Endothelial cell (in vitro differentiated cells): ENCODE measurements around the gene PHF2. TPM values are rescaled to one million over a fixed set of nuclear protein-coding genes. Genes with fewer than 3 reads are reported as not detected.

Experiments
- DNase-seq: peaks from one replicate; pipeline ENCODE4 v3.0.0; 2021; ENCODE audit warnings: low spot score
- H3K27ac Mint-ChIP-seq: one replicate; pipeline ENCODE4 v1.8.0; 2021; ENCODE audit warnings: mixed read lengths, inconsistent platforms; ENCODE audit not compliant: unreplicated experiment
- H3K27me3 Mint-ChIP-seq: one replicate; pipeline ENCODE4 v1.8.0; 2021; ENCODE audit warnings: mild to moderate bottlenecking, moderate library complexity, mixed read lengths, inconsistent platforms; ENCODE audit not compliant: unreplicated experiment
- H3K36me3 Mint-ChIP-seq: one replicate; pipeline ENCODE4 v1.8.0; 2021; ENCODE audit warnings: mild to moderate bottlenecking, low read depth, mixed read lengths, inconsistent platforms; ENCODE audit not compliant: unreplicated experiment
- H3K4me1 Mint-ChIP-seq: one replicate; pipeline ENCODE4 v1.8.0; 2021; ENCODE audit warnings: mild to moderate bottlenecking, mixed read lengths, inconsistent platforms; ENCODE audit not compliant: unreplicated experiment
- H3K4me3 Mint-ChIP-seq: one replicate; pipeline ENCODE4 v1.8.0; 2021; ENCODE audit warnings: mild to moderate bottlenecking, mixed read lengths, inconsistent platforms; ENCODE audit not compliant: unreplicated experiment
- H3K9me3 Mint-ChIP-seq: one replicate; pipeline ENCODE4 v1.8.0; 2021; ENCODE audit warnings: mixed read lengths, inconsistent platforms; ENCODE audit not compliant: unreplicated experiment
- total RNA-seq: library from RNA; stranded (reverse); fragmentation: NEBNext Ultra II Directional; extraction: Animal tissue kit (Norgen Biotek cat#: 25700); gene quantifications from one replicate; pipeline ENCODE4 v1.2.1, GENCODE V29; 2021; ENCODE audit not compliant: unreplicated experiment
- TF ChIP-seq, protein P1 (sequence below): fragments of 200-600 bp; sonication (generic); IDR thresholded peaks from one replicate; pipeline ENCODE4 v1.5.0; 2021; ENCODE audit warnings: antibody characterized with exemption; ENCODE audit not compliant: unreplicated experiment

The PHF2 gene
- total RNA-seq, 1 donor from 2014 or later = 20.9 TPM

DNA sequence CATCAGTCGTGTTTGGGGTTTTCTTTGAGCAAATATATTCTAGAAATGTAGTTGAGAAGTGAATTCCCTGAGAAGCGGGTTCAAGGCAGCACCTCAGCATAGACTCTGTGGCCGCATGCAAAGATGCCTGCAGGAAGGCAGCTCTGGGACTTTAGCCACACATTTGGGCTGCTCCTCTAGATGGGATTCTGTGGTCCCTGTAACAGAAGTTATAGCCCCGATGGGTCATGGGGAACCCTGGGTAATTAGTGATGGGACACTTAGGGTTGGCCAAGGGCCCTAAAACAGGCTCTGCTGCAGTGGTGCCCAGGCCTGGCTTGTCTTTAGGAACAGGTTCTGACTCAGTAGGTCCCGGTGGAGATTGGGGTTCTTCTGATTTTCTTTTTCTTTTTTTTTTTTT, 36.8 kb downstream of the PHF2 start:
- Mint-ChIP-seq H3K4me1 (peaks cover 4% of the 10 kb centered on the region), H3K36me3 (no peaks in the 10 kb centered on the region), H3K27me3 (no peaks in the 10 kb centered on the region), H3K4me3 (no peak overlapping the region), H3K9me3 (no peaks in the 10 kb centered on the region), H3K27ac (no peak overlapping the region)
- TF ChIP-seq, protein P1, sequence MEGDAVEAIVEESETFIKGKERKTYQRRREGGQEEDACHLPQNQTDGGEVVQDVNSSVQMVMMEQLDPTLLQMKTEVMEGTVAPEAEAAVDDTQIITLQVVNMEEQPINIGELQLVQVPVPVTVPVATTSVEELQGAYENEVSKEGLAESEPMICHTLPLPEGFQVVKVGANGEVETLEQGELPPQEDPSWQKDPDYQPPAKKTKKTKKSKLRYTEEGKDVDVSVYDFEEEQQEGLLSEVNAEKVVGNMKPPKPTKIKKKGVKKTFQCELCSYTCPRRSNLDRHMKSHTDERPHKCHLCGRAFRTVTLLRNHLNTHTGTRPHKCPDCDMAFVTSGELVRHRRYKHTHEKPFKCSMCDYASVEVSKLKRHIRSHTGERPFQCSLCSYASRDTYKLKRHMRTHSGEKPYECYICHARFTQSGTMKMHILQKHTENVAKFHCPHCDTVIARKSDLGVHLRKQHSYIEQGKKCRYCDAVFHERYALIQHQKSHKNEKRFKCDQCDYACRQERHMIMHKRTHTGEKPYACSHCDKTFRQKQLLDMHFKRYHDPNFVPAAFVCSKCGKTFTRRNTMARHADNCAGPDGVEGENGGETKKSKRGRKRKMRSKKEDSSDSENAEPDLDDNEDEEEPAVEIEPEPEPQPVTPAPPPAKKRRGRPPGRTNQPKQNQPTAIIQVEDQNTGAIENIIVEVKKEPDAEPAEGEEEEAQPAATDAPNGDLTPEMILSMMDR = no peak
- DNase-seq = no peak

DNA sequence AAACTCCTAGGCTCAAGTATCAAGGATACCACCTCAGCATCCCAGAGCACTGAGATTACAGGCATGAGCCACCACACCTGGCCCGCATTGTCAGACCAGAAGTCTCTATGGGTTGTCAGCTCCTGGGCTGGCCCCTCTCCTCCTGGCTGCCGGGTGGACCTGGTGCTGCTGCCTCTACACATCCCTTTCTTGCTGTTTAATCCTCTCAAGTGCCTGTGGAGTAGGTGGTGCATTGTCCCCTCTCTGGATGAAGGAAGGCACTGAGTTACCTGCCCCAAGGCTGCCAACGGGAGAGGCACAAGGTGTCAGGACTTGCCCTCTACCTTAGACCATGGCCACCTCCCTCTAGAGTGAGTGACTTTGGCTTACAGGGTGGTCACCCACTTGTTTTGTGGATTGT, 37.4 kb downstream of the PHF2 start:
- Mint-ChIP-seq H3K9me3 (no peaks in the 10 kb centered on the region), H3K27me3 (no peaks in the 10 kb centered on the region), H3K4me1 (peaks cover 4% of the 10 kb centered on the region), H3K4me3 (no peak overlapping the region), H3K36me3 (no peaks in the 10 kb centered on the region), H3K27ac (no peak overlapping the region)
- TF ChIP-seq, protein P1 = no peak
- no peak for DNase-seq

DNA sequence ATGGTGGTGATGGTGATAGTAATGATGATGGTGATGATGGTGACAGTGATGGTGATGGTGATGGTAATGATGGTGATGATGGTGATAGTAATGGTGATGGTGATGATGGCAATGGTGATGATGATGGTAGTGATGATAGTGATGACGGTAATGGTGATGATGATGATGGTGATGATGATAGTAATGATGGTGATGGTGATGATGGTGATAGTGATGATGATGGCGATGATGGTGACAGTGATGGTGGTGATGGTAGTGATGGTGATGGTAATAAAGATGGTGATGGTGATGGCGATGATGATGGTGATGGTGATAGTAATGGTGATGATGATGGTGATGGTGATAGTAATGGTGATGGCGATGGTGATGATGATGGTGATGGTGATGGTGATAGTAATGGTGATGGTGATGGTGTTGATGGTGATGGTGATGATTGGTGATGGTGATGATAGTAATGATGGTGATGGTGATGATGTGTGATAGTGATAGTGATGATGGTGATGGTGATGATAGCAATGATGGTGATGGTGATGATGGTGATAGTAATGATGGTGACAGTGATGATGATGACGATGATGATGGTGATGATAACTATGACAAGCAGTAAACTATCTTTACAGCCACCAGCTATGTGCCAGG, 38.6 kb downstream of the PHF2 start:
- H3K27ac Mint-ChIP-seq = no peak overlapping the region
- DNase-seq = no peak
- no peaks in the 10 kb centered on the region for H3K27me3 Mint-ChIP-seq
- H3K9me3 Mint-ChIP-seq = no peaks in the 10 kb centered on the region
- H3K4me3 Mint-ChIP-seq = no peak overlapping the region
- no peaks in the 10 kb centered on the region for H3K36me3 Mint-ChIP-seq
- TF ChIP-seq, protein P1 = no peak
- H3K4me1 Mint-ChIP-seq = peaks cover 4% of the 10 kb centered on the region

DNA sequence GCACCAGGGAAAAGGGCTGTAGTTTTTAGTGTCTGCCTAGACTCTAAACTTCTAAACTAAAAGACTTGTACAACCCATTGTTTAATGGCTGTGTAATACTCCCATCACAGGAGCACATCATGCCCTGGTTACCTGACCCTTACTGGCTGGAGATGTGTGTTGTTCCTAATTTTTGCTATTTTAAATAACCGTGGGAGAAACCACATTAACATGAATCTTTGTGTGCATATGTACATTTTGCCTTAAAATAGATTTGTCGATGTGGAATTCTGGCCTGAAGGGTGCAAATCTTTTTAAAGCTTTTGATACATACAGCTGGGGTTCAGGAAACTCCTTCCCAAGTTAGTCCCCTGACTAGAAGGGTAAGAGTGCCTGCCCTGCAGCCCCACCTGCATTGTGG, 39.7 kb downstream of the PHF2 start:
- Mint-ChIP-seq H3K27ac (no peak overlapping the region), H3K4me3 (no peak overlapping the region), H3K36me3 (no peaks in the 10 kb centered on the region), H3K9me3 (no peaks in the 10 kb centered on the region), H3K4me1 (peaks cover 4% of the 10 kb centered on the region), H3K27me3 (no peaks in the 10 kb centered on the region)
- no peak for DNase-seq
- TF ChIP-seq, protein P1 = no peak

DNA sequence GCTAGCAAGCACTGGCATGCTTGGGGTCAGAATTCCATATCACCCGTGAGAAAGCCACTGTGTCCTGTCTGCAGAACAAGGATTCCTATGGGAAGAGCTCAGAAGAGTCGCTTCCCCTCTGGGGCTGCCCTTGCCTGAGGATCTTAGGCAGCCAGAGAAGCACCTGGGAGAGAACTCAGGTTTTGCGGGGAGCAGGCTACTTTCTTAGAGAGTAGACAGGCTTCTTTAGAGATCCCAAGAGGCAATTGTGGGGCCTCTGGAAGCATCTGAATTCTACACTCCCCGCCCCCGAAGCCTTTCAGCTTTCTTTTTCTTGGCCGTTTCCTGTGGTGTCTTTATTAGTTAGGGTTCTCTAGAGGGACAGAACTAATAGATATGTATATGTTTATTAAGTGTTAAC, 40.9 kb downstream of the PHF2 start:
- Mint-ChIP-seq H3K27ac (no peak overlapping the region), H3K4me1 (peaks cover 4% of the 10 kb centered on the region), H3K27me3 (no peaks in the 10 kb centered on the region), H3K36me3 (no peaks in the 10 kb centered on the region), H3K4me3 (no peak overlapping the region), H3K9me3 (no peaks in the 10 kb centered on the region)
- TF ChIP-seq, protein P1 = no peak
- DNase-seq = no peak
